HepG2 (cell line): ENCODE data around the gene ARL5C. TPM values are rescaled to one million over a fixed set of nuclear protein-coding genes. Genes with fewer than 3 reads are reported as not detected.
A peak's percentile ranks its signal among the peaks of the same experiment; 100 is the strongest.

Experiments
- ARID2 ChIP-seq: sonication (generic); formaldehyde crosslinking; IDR thresholded peaks from 2 replicates; pipeline ENCODE4 v1.8.1; 2022; ENCODE audit warnings: mild to moderate bottlenecking, missing genetic modification reagents, borderline replicate concordance
- ARID3A ChIP-seq: IDR thresholded peaks from 2 replicates; pipeline ENCODE4 v1.6.1; 2012; ENCODE audit warnings: low read depth, low read length, improper control_type of control experiment
- CBFB ChIP-seq: sonication (generic); formaldehyde crosslinking; IDR thresholded peaks from 2 replicates; pipeline ENCODE4 v1.4.0; 2020; ENCODE audit warnings: missing genetic modification reagents
- EP300 ChIP-seq, 3 experiments: sonication (generic) in 1 of 3; formaldehyde crosslinking in 1 of 3; IDR thresholded peaks; 2 replicates each; pipeline versions ENCODE4 v1.5.1 to v1.6.1; 2011 to 2020; ENCODE audit warnings: low read depth in 2 of 3, low read length in 2 of 3, borderline replicate concordance in 1 of 3, improper control_type of control experiment in 1 of 3, mild to moderate bottlenecking in 1 of 3, missing genetic modification reagents in 1 of 3, moderate library complexity in 1 of 3
- GPBP1L1 ChIP-seq: sonication (generic); formaldehyde crosslinking; IDR thresholded peaks from 2 replicates; pipeline ENCODE4 v1.5.0; 2020; ENCODE audit warnings: mild to moderate bottlenecking, missing genetic modification reagents
- KAT2B ChIP-seq: fragments of 150-350 bp; IDR thresholded peaks from 2 replicates; pipeline ENCODE4 v1.6.1; 2014; ENCODE audit warnings: low read depth, low read length, borderline replicate concordance
- MIXL1 ChIP-seq: IDR thresholded peaks from 2 replicates; pipeline ENCODE4 v1.6.1; 2016
- RAD21 ChIP-seq: fragments of 450-650 bp; formaldehyde crosslinking; IDR thresholded peaks from 2 replicates; pipeline ENCODE4 v1.5.0; 2020; ENCODE audit warnings: mild to moderate bottlenecking
- REPIN1 ChIP-seq: sonication (generic); formaldehyde crosslinking; IDR thresholded peaks from 2 replicates; pipeline ENCODE4 v1.8.0; 2022; ENCODE audit warnings: missing genetic modification reagents, low read depth, mild to moderate bottlenecking, borderline replicate concordance
- RFXAP ChIP-seq: sonication (generic); formaldehyde crosslinking; IDR thresholded peaks from 2 replicates; pipeline ENCODE4 v1.4.0; 2020; ENCODE audit warnings: missing genetic modification reagents, borderline replicate concordance
- ZFX ChIP-seq: sonication (generic); formaldehyde crosslinking; IDR thresholded peaks from 2 replicates; pipeline ENCODE4 v1.4.0; 2020; ENCODE audit warnings: mild to moderate bottlenecking, low read depth, missing genetic modification reagents, moderate library complexity
- ZNF124 ChIP-seq: sonication (generic); formaldehyde crosslinking; IDR thresholded peaks from 2 replicates; pipeline ENCODE4 v1.4.0; 2020; ENCODE audit warnings: missing genetic modification reagents
- ZNF407 ChIP-seq: sonication (generic); formaldehyde crosslinking; IDR thresholded peaks from one replicate; pipeline ENCODE4 v1.5.1; 2020; ENCODE audit warnings: mild to moderate bottlenecking, missing genetic modification reagents; ENCODE audit errors: not compliant biosample characterization
- ZSCAN22 ChIP-seq: sonication (generic); formaldehyde crosslinking; IDR thresholded peaks from 2 replicates; pipeline ENCODE4 v1.4.0; 2020; ENCODE audit warnings: mild to moderate bottlenecking, missing genetic modification reagents
- polyA plus RNA-seq, 8 experiments: library from polyadenylated mRNA; depleted of rRNA in 3 of 8; stranded (reverse) in 7 of 8; unstranded in 1 of 8; fragments of >200 nt; fragmentation: Illumina TruSeq in 4 of 8; extraction: Trizol in 4 of 8; gene quantifications; 2 replicates each; pipeline versions ENCODE4 v1.2.1 to v1.2.3, GENCODE V29; 2011 to 2016; ENCODE audit warnings: low read depth in 4 of 8, missing spikeins in 1 of 8, mixed read lengths in 1 of 8; ENCODE audit not compliant: insufficient read depth in 1 of 8
- total RNA-seq, 5 experiments: library from RNA; depleted of rRNA; stranded (reverse); fragments of >200 nt; fragmentation: Illumina TruSeq; extraction: Trizol; gene quantifications; 2 replicates each; pipeline ENCODE4 v1.2.3, GENCODE V29; 2016; ENCODE audit warnings: low read depth in 1 of 5

The ARL5C gene
- total and polyA plus RNA-seq, 2 of the 13 experiments (the other 11 are each of a cell fraction or from before 2014, with no cell fraction given): not detected

GRCh38 chr17:39199820-39200069 lies 33.8 kb upstream of the ARL5C start (continued):
- TF ChIP-seq GPBP1L1 (CRISPR knock-in tag) (no peak), KAT2B (no peak), ZFX (CRISPR knock-in tag) (no peak), RFXAP (no peak), RAD21 (CRISPR knock-in tag) (no peak), ARID2 (CRISPR knock-in tag) (no peak), EP300 (IDR thresholded peaks at IDR 0.05; ENCODE audit: low read depth in 2 of 2, low read length in 2 of 2) (no peak), EP300 (CRISPR knock-in tag; IDR thresholded peaks at IDR 0.05; ENCODE audit: borderline replicate concordance) (no peak), ZSCAN22 (CRISPR knock-in tag) (no peak), CBFB (no peak), ZNF124 (0 out of 2 replicates have a peak, but pooled peaks have one; percentile 19), REPIN1 (CRISPR knock-in tag) (peak; percentile 44; the same call in 1 of the 2 replicates), ZNF407 (CRISPR knock-in tag) (no peak), ARID3A (no peak), MIXL1 (CRISPR knock-in tag) (no peak)
